Endothelial cell of umbilical vein (primary cell): Measurements from ENCODE around the gene P2RX2. TPM values are rescaled to one million over a fixed set of nuclear protein-coding genes. Genes with fewer than 3 reads are reported as not detected.

ENCODE experiments used
- BruUV-seq: library from RNA; stranded (reverse); fragments of 400-500 nt; replicated peaks from 2 replicates; lab custom pipeline; 2021; lab: Mats Ljungman, UMichigan
- CTCF ChIA-PET: fragments of 300-600, 350-600 bp; sonication (Branson Sonifier 250); formaldehyde crosslinking; loops from one replicate; lab custom pipeline; 2021; ENCODE audit warnings: antibody characterized with exemption, inconsistent platforms; lab: Charles Lee
- POLR2A ChIA-PET: fragments of 300-600, 350-600 bp; sonication (Branson Sonifier 250); formaldehyde crosslinking; loops from one replicate; lab custom pipeline; 2021; ENCODE audit warnings: antibody characterized with exemption, inconsistent platforms; lab: Charles Lee
- DNase-seq: peaks from one replicate; pipeline ENCODE4 v3.0.0-alpha.2; 2011; ENCODE audit warnings: low read depth, low spot score
- FAIRE-seq: peaks from 2 replicates; lab custom pipeline; 2011; peaks lifted over from hg19 to GRCh38; lab: Jason Lieb, UNC
- H2AFZ ChIP-seq: 2 replicates; pipeline ENCODE4 v1.6.0; 2012; ENCODE audit warnings: low read depth, low read length, control low read depth, inconsistent platforms
- H3K27ac ChIP-seq: 2 replicates; pipeline ENCODE4 v1.5.1; 2011; ENCODE audit warnings: low read depth, mild to moderate bottlenecking, control low read depth, low read length, moderate library complexity; ENCODE audit not compliant: insufficient read depth
- H3K27me3 ChIP-seq, 2 experiments: 2 replicates each; pipeline versions ENCODE4 v1.6.0 to v1.6.1; 2011; ENCODE audit warnings: low read length in 2 of 2, mixed read lengths in 1 of 2; ENCODE audit not compliant: control insufficient read depth in 2 of 2, insufficient read depth in 2 of 2
- H3K36me3 ChIP-seq, 2 experiments: 2 replicates in 1 of 2; 3 replicates in 1 of 2; pipeline ENCODE4 v1.5.1; 2011; ENCODE audit warnings: low read length in 2 of 2, mild to moderate bottlenecking in 1 of 2, moderate library complexity in 1 of 2; ENCODE audit not compliant: control insufficient read depth in 2 of 2, insufficient read depth in 2 of 2; ENCODE audit errors: extremely low read depth in 1 of 2
- H3K4me1 ChIP-seq: 3 replicates; pipeline ENCODE4 v1.5.1; 2011; ENCODE audit warnings: mild to moderate bottlenecking, low read length; ENCODE audit not compliant: control insufficient read depth, insufficient read depth; ENCODE audit errors: extremely low read depth
- H3K4me2 ChIP-seq: 2 replicates; pipeline ENCODE4 v1.6.1; 2011; ENCODE audit warnings: low read length, control low read depth, mixed read lengths; ENCODE audit not compliant: insufficient read depth
- H3K4me3 ChIP-seq, 3 experiments: fragments of 200-600 bp in 1 of 3; sonication (generic), shearing (Covaris generic) in 1 of 3; replicated peaks in 1 of 3; 2 replicates each; pipeline ENCODE4 v1.5.1; 2011 to 2016; ENCODE audit warnings: control low read depth in 3 of 3, low read length in 3 of 3, mild to moderate bottlenecking in 2 of 3, inconsistent platforms in 1 of 3, low read depth in 1 of 3, moderate library complexity in 1 of 3; ENCODE audit not compliant: insufficient read depth in 1 of 3
- H3K79me2 ChIP-seq: 2 replicates; pipeline ENCODE4 v1.6.0; 2012; ENCODE audit warnings: low read length, inconsistent platforms; ENCODE audit not compliant: control insufficient read depth, insufficient read depth
- H3K9ac ChIP-seq: replicated peaks from 2 replicates; pipeline ENCODE3; 2011; ENCODE audit warnings: low read length, control low read depth; ENCODE audit not compliant: insufficient read depth; ENCODE audit errors: extremely low read depth
- H3K9me1 ChIP-seq: replicated peaks from 3 replicates; pipeline ENCODE4 v1.6.0; 2011; ENCODE audit warnings: mild to moderate bottlenecking, low read length; ENCODE audit not compliant: control insufficient read depth, insufficient read depth; ENCODE audit errors: extremely low read depth
- H3K9me3 ChIP-seq: replicated peaks from 2 replicates; pipeline ENCODE4 v1.5.1; 2012; ENCODE audit warnings: low read length, inconsistent platforms; ENCODE audit not compliant: control insufficient read depth, insufficient read depth
- H4K20me1 ChIP-seq: replicated peaks from 2 replicates; pipeline ENCODE3; 2011; ENCODE audit warnings: mild to moderate bottlenecking, low read length; ENCODE audit not compliant: control insufficient read depth, insufficient read depth; ENCODE audit errors: extremely low read depth
- EZH2 ChIP-seq: IDR thresholded peaks from 2 replicates; pipeline ENCODE4 v1.6.1; 2012; ENCODE audit warnings: borderline replicate concordance, low read depth, mild to moderate bottlenecking, moderate library complexity, low read length, inconsistent platforms; ENCODE audit not compliant: severe bottlenecking
- FOS ChIP-seq: IDR thresholded peaks from 2 replicates; pipeline ENCODE4 v1.6.1; 2011; ENCODE audit warnings: mild to moderate bottlenecking, low read length, moderate library complexity, borderline replicate concordance; ENCODE audit not compliant: insufficient read depth
- GATA2 ChIP-seq: IDR thresholded peaks from 2 replicates; pipeline ENCODE4 v1.7.0; 2011; ENCODE audit warnings: low read depth, mild to moderate bottlenecking, moderate library complexity, mixed read lengths, low read length; ENCODE audit not compliant: insufficient read length, insufficient read depth
- JUN ChIP-seq: IDR thresholded peaks from 2 replicates; pipeline ENCODE4 v1.6.1; 2011; ENCODE audit warnings: borderline replicate concordance, low read depth; ENCODE audit not compliant: insufficient read length, insufficient read depth
- MYC ChIP-seq: IDR thresholded peaks from one replicate; pipeline ENCODE4 v1.6.1; 2011; ENCODE audit warnings: mild to moderate bottlenecking, low read depth, low read length
- POLR2A ChIP-seq: IDR thresholded peaks from 2 replicates; pipeline ENCODE4 v1.6.1; 2012; ENCODE audit warnings: low read depth, mild to moderate bottlenecking, control low read depth, low read length
- POLR2AphosphoS5 ChIP-seq: IDR thresholded peaks from 2 replicates; pipeline ENCODE4 v1.6.1; 2012; ENCODE audit warnings: low read depth, mild to moderate bottlenecking, control low read depth, low read length, moderate library complexity; ENCODE audit not compliant: insufficient read depth
- dilution Hi-C: fragments of 300-500 bp; cut with MboI; formaldehyde crosslinking; loops from one replicate; pipeline ENCODE4 v1.15.0; 2019; ENCODE audit warnings: low sequenced_read_pairs; ENCODE audit not compliant: extremely low pct_ligation_motif_present
- intact Hi-C: fragments of 100-400 bp; cut with micrococcal nuclease; formaldehyde crosslinking; loops from one replicate; pipeline ENCODE4 v1.10.0; 2022
- polyA plus RNA-seq, 4 experiments: library from polyadenylated mRNA; depleted of rRNA in 3 of 4; stranded (reverse) in 3 of 4; unstranded in 1 of 4; fragments of >200 nt; gene quantifications; 2 replicates each; pipeline versions ENCODE4 v1.2.1 to v1.2.3, GENCODE V29; 2011 to 2012; ENCODE audit warnings: missing spikeins in 1 of 4
- total RNA-seq: library from RNA; stranded (reverse); gene quantifications from 2 replicates; pipeline ENCODE4 v1.2.3, GENCODE V29; 2021
- TF ChIP-seq, protein P1 (sequence below), 2 donors: IDR thresholded peaks; 1 replicate in 1 of 2; 2 replicates in 1 of 2; pipeline ENCODE4 v1.5.1; 2011; ENCODE audit warnings: low read length in 2 of 2, mild to moderate bottlenecking in 2 of 2, moderate library complexity in 2 of 2, control low read depth in 1 of 2, inconsistent platforms in 1 of 2, low read depth in 1 of 2; ENCODE audit not compliant: insufficient read depth in 1 of 2; ENCODE audit errors: extremely low read depth in 1 of 2
- TF ChIP-seq, protein P2 (sequence below): IDR thresholded peaks from 2 replicates; pipeline ENCODE4 v1.6.1; 2011; ENCODE audit not compliant: insufficient read depth, insufficient read length

The P2RX2 gene
- total and polyA plus RNA-seq, 2 donors (not counting 3 experiments of a cell fraction or from before 2014, with no cell fraction given) = not detected

DNA sequence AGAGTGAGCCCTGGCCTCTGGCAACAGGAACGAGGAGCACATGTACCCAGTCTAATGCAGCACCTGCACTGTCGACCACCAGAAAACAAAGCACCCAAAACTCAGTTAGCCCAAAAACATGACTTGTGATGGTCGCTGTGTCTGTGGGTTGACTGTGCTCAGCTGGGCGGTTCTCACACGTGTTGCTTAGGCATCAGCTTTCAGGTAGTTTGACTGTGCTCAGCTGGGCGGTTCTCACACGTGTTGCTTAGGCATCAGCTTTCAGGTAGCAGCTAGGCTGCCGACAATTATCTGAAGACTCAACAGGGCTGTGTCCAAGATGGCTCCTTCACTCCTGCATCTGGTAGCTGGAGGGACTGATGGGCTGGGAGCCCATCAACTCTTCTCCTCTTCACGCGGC is 7.0 kb upstream of the P2RX2 start:
- no peaks in the 10 kb centered on the region for H3K9me1 ChIP-seq
- dilution Hi-C loops = no loop called here
- FAIRE-seq (no peak), DNase-seq (no peak)
- BruUV-seq = no TSS peak
- H4K20me1 ChIP-seq = no peaks in the 10 kb centered on the region
- ChIA-PET CTCF (interaction anchor here (0.8 to 7.6 kb wide), 4 partner anchors 10 to 196 kb away, joined by 3 to 102 read pairs (median 7); no protein-coding TSS in a partner anchor), POLR2A (no interaction called here)
- H3K4me3 ChIP-seq = no peak overlapping the region
- H3K9me3 ChIP-seq = no peaks in the 10 kb centered on the region
- no peak overlapping the region for H3K9ac ChIP-seq
- H3K36me3 ChIP-seq = no peaks in the 10 kb centered on the region
- no peak overlapping the region for H3K27ac ChIP-seq
- H3K4me1 ChIP-seq = no peaks in the 10 kb centered on the region
- peaks cover 11 to 18% of the 10 kb centered on the region in 2 experiments for H3K27me3 ChIP-seq
- intact Hi-C loops = no loop called here
- H3K79me2 ChIP-seq = no peaks in the 10 kb centered on the region
- H2AFZ ChIP-seq = no peak overlapping the region
- H3K4me2 ChIP-seq = no peak overlapping the region
- TF ChIP-seq, protein P1, sequence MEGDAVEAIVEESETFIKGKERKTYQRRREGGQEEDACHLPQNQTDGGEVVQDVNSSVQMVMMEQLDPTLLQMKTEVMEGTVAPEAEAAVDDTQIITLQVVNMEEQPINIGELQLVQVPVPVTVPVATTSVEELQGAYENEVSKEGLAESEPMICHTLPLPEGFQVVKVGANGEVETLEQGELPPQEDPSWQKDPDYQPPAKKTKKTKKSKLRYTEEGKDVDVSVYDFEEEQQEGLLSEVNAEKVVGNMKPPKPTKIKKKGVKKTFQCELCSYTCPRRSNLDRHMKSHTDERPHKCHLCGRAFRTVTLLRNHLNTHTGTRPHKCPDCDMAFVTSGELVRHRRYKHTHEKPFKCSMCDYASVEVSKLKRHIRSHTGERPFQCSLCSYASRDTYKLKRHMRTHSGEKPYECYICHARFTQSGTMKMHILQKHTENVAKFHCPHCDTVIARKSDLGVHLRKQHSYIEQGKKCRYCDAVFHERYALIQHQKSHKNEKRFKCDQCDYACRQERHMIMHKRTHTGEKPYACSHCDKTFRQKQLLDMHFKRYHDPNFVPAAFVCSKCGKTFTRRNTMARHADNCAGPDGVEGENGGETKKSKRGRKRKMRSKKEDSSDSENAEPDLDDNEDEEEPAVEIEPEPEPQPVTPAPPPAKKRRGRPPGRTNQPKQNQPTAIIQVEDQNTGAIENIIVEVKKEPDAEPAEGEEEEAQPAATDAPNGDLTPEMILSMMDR (IDR thresholded peaks at IDR 0.05; ENCODE audit: extremely low read depth in 1 of 2, insufficient read depth in 1 of 2, low read depth in 1 of 2, low read length in 2 of 2) = no peak
- no peak for TF ChIP-seq POLR2A
- TF ChIP-seq GATA2 = no peak
- TF ChIP-seq, protein P2, sequence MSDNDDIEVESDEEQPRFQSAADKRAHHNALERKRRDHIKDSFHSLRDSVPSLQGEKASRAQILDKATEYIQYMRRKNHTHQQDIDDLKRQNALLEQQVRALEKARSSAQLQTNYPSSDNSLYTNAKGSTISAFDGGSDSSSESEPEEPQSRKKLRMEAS = no peak
- no peak for TF ChIP-seq FOS
- TF ChIP-seq EZH2 = no peak
- TF ChIP-seq MYC = no peak
- no peak for TF ChIP-seq JUN
- TF ChIP-seq POLR2AphosphoS5 = no peak
